ENCODE measurements around the gene DIPK1B.

DNA sequence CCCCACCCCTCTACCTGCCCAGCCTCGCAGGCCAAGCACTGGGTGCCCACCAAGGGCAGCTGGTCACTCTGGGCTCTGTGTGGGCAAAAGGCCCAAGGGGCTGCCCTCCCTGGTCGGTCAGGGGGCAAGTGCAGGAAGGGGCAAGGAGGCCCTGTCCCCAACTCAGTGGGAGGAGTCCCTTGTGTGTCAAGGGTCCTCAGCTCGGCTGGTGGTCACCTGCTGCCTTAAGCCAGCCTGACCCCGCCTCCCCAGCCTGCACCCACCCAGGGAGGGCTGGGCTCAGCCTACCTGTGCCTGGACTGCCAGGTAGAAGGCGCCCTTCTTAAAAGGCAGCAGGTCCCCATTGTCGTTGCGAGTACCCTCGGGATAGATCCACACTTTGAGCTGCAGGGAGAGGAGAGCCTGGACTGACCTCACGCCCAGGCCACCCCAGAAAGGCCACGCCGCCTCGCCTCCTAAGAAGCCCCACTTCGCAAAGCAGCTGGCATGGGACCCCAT is 36.0 kb upstream of the DIPK1B start:
- no peak for TF ChIP-seq SUZ12 (IDR thresholded peaks at IDR 0.05; ENCODE audit: extremely low read depth, insufficient read depth, insufficient read length)
- no peak for TF ChIP-seq ZNF274 (IDR thresholded peaks at IDR 0.05; ENCODE audit: low read depth, low read length)
- TF ChIP-seq YY1 (IDR thresholded peaks at IDR 0.05; ENCODE audit: insufficient read depth, insufficient read length) = no peak
